ENCODE measurements around the gene CCBE1. TPM values are rescaled to one million over a fixed set of nuclear protein-coding genes. Genes with fewer than 3 reads are reported as not detected.

The CCBE1 gene
- polyA plus RNA-seq, 2 of the 4 experiments (the other 2 are of a cell fraction) = 3.0 to 9.9 TPM

DNA sequence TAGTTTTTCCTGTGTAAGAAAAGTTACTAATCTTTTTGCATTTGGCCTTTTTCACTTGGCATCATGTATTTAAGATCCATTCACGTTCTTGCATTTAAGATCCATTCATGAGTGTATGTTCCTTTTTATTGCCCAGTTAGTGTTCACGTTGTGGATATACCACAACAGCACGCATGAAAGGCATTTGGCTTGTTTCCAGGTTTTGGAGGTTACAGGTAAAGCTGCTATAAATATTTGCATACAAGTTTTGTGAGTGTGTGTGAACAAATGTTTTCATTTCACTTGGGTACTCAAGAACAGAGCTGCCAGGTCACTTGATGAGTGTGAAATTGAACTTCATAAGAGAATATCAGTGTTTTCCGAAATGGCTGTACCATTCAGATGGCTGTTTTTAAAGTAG lies 121.2 kb downstream of the CCBE1 start:
- 49% methylated on average over 4 of the region's 4 CpGs for WGBS (ENCODE audit: missing lambda C conversion rate)
- ChIA-PET POLR2A (no interaction called here), CTCF (interaction anchor here (0.8 kb wide), 1 partner anchor 111 kb away, joined by 3 read pairs; no protein-coding TSS in a partner anchor)
- no peak for TF ChIP-seq MYC (IDR thresholded peaks at IDR 0.05; ENCODE audit: borderline replicate concordance, low read length)
- TF ChIP-seq MAFK (IDR thresholded peaks at IDR 0.05; ENCODE audit: partially characterized antibody) = no peak
- TF ChIP-seq TFCP2L1 (CRISPR knock-in tag; IDR thresholded peaks at IDR 0.05) = no peak
- no peak for TF ChIP-seq RNF2 (IDR thresholded peaks at IDR 0.05; ENCODE audit: borderline replicate concordance, low read depth)
- TF ChIP-seq FOXS1 (CRISPR knock-in tag; IDR thresholded peaks at IDR 0.05) = no peak
- TF ChIP-seq KDM1A (IDR thresholded peaks at IDR 0.05; ENCODE audit: low read depth) = no peak
- no peak for TF ChIP-seq HOXA7 (CRISPR knock-in tag; IDR thresholded peaks at IDR 0.05)
- TF ChIP-seq, protein P1, sequence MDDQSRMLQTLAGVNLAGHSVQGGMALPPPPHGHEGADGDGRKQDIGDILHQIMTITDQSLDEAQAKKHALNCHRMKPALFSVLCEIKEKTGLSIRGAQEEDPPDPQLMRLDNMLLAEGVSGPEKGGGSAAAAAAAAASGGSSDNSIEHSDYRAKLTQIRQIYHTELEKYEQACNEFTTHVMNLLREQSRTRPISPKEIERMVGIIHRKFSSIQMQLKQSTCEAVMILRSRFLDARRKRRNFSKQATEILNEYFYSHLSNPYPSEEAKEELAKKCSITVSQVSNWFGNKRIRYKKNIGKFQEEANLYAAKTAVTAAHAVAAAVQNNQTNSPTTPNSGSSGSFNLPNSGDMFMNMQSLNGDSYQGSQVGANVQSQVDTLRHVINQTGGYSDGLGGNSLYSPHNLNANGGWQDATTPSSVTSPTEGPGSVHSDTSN (IDR thresholded peaks at IDR 0.05) = no peak
- no peak for TF ChIP-seq CBX2 (IDR thresholded peaks at IDR 0.05; ENCODE audit: borderline replicate concordance, low read depth)
- no peak for TF ChIP-seq POLR2AphosphoS2 (conservative IDR thresholded peaks at IDR 0.05; ENCODE audit: low read length)
- no peak for TF ChIP-seq ESRRA (IDR thresholded peaks at IDR 0.05; ENCODE audit: borderline replicate concordance, low read length)
- TF ChIP-seq, protein P2, sequence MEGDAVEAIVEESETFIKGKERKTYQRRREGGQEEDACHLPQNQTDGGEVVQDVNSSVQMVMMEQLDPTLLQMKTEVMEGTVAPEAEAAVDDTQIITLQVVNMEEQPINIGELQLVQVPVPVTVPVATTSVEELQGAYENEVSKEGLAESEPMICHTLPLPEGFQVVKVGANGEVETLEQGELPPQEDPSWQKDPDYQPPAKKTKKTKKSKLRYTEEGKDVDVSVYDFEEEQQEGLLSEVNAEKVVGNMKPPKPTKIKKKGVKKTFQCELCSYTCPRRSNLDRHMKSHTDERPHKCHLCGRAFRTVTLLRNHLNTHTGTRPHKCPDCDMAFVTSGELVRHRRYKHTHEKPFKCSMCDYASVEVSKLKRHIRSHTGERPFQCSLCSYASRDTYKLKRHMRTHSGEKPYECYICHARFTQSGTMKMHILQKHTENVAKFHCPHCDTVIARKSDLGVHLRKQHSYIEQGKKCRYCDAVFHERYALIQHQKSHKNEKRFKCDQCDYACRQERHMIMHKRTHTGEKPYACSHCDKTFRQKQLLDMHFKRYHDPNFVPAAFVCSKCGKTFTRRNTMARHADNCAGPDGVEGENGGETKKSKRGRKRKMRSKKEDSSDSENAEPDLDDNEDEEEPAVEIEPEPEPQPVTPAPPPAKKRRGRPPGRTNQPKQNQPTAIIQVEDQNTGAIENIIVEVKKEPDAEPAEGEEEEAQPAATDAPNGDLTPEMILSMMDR (IDR thresholded peaks at IDR 0.05) = no peak
- no peak for TF ChIP-seq CHD4 (IDR thresholded peaks at IDR 0.05; ENCODE audit: borderline replicate concordance)
- no peak for TF ChIP-seq ZSCAN20 (CRISPR knock-in tag; IDR thresholded peaks at IDR 0.05)
- TF ChIP-seq, protein P3, sequence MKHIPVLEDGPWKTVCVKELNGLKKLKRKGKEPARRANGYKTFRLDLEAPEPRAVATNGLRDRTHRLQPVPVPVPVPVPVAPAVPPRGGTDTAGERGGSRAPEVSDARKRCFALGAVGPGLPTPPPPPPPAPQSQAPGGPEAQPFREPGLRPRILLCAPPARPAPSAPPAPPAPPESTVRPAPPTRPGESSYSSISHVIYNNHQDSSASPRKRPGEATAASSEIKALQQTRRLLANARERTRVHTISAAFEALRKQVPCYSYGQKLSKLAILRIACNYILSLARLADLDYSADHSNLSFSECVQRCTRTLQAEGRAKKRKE (CRISPR knock-in tag; IDR thresholded peaks at IDR 0.05; ENCODE audit: low read depth) = no peak
- TF ChIP-seq JUN (IDR thresholded peaks at IDR 0.05) = no peak
- no peak for TF ChIP-seq SREBF2 (IDR thresholded peaks at IDR 0.05)
- H3K9me3 ChIP-seq = no peaks in the 10 kb centered on the region
- no peak overlapping the region for H3K27ac ChIP-seq
- no peak for ATAC-seq
- no peak for FAIRE-seq
- no peak overlapping the region for H3K4me2 ChIP-seq
- no peak overlapping the region for H3K4me3 ChIP-seq
- H3K4me1 ChIP-seq = no peaks in the 10 kb centered on the region
- no peak for DNase-seq (ENCODE audit: low read depth in 1 of 2, low spot score in 1 of 2)

DNA sequence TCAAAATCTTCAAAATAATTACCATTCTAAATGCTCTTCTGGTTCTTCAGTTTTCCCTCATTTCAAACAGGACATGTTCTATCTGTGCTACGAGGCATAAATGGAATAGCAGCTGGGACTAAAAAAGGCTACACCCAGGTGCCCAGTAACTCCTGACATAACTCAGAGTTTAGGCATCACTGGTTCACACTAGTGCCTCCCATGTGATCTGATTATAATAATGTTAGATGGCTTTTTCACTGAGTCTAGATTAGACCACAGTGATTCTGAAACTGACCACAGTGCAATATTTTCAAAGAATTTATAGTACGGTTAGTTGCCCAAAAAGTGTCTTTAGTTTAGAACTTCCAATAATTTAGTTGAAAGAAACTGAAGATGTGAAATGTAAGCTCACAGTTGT lies 123.3 kb downstream of the CCBE1 start:
- TF ChIP-seq EHMT2 (IDR thresholded peaks at IDR 0.05; ENCODE audit: low read depth) (no peak), ESRRA (IDR thresholded peaks at IDR 0.05; ENCODE audit: borderline replicate concordance, low read length) (no peak), NR3C1 (IDR thresholded peaks at IDR 0.05) (no peak), RFX5 (IDR thresholded peaks at IDR 0.05) (no peak), SMC3 (IDR thresholded peaks at IDR 0.05) (no peak)
- TF ChIP-seq, protein P1 (IDR thresholded peaks at IDR 0.05) = no peak
- H3K4me3 ChIP-seq = no peak overlapping the region
- ChIA-PET POLR2A (no interaction called here), CTCF (interaction anchor here (1.8 kb wide), 1 partner anchor 123 kb away, joined by 4 read pairs; the partner anchor contains the start of gene CCBE1)
- H3K4me1 ChIP-seq = no peaks in the 10 kb centered on the region
- ATAC-seq (no peak), FAIRE-seq (no peak), DNase-seq (ENCODE audit: low read depth in 1 of 2, low spot score in 1 of 2) (no peak)
- 69% methylated on average over 2 of the region's 2 CpGs for WGBS (ENCODE audit: missing lambda C conversion rate)
- no peak overlapping the region for H3K4me2 ChIP-seq
- H3K27ac ChIP-seq = no peak overlapping the region
- H3K9me3 ChIP-seq = no peaks in the 10 kb centered on the region
